Right hindlimb (tissue), 1 donor: ENCODE measurements around the gene GBP3.
"Not testable (repeated sequence)": the region's sequence is repeated elsewhere in the genome, so short reads cannot be mapped to it uniquely, and the experiment has no call there.

Experiments used
- DNase-seq: peaks from one replicate; pipeline ENCODE4 v3.0.0-alpha.2; 2018

GBP3 gene

DNA sequence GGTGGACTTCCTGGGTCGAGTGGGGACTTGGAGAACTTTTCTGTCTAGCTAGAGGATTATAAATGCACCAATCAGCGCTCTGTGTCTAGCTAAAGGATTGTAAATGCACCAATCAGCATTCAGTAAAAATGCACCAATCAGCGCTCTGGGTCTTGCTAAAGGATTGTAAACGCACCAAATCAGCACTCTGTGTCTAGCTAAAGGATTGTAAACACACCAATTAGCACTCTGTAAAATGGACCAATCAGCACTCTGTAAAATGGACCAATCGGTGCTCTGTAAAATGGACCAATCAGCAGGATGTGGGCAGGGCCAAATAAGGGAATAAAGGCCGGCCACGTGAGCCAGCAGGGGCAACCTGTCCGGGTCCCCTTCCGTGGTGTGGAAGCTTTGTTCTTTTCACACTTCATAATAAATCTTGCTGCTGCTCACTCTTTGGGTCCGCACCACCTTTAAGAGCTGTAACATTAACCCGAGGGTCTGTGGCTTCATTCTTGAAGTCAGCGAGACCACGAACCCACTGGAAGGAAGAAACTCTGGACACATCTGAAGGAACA lies 48.0 kb downstream of the GBP3 start:
- not testable (repeated sequence) for DNase-seq

DNA sequence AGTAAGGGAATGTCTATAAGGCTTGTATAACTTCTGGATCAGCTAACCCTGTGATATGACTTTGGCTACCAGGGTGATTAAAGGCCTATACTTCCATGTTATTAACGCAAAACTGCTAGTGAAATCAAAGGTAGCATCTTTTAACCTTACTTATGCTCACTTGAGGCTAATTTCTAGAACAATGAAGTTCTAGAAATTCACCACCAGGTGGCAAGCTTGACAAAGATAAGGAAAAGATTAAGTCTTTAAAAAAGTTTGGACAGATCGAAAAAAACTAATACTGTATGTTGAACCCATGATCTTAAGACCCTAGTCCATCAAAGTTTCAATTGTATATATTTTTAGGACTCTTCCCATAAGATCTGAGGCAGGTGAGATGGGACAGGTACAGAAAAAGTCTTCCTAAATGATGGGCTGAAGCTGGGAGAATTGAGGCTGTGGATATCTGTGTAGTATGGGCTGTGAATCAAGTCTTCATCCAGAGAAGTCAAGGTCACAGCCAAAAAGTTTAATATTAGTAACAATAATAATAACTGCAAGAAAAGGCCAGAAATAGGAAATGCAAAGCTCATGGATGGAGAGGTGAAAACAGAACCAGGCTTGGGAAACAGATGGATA lies 49.0 kb downstream of the GBP3 start:
- no peak for DNase-seq

DNA sequence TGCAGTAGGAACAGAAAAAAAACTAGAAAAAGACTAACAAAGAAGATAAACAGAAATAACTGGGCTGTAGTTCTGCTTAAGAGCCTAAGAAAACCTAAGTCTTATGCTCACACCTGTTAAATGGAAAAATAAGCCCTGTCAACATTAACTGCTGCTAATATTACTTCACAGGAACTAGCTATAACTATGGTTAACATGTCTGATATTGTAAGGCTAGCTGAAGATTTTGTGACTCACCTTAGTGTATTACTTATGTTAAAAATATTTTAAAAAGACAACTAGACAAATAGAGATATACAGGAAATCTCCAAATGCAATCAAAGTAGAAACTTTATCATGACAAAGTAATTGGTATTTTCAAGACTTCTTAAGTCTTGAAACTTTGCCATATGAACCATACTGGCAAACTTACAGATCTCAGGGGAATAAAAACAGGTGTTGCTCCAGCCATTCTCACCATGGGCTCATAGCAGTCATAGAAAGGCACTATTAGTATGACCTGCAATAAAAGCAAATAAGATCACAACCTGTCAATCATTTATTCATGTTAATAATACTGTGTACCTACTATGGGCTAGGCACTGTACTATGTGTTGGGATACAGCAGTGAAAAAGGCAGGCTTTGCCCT lies 60.9 kb downstream of the GBP3 start:
- no peak for DNase-seq

DNA sequence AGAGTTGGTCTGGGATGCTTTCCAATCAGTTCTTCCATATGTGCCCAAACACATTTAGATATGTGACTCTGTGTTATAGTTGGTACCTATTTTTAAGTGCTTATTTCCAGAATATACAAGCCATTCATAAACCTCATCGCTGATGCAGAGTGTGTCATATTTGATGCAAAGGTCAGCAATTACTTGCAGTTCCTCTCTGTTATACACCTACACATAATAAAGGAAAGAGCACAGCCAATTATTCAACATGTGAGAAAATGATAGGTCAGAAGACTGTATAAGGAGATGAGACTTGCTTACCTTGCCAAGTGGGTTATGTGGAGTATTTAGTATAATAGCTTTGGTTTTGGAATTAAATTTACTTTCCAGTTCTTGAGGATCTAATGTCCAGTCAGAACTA lies 61.6 kb downstream of the GBP3 start:
- no peak for DNase-seq
